Trophoblast cell (in vitro differentiated cells and primary cell): Measurements from ENCODE around the gene SH3TC2.

Experiments
- DNase-seq, 2 donors: peaks; one replicate each; pipeline ENCODE4 v3.0.0-alpha.2; 2016
- H2AFZ ChIP-seq: 2 replicates; pipeline ENCODE4 v1.6.1; 2013; ENCODE audit warnings: low read length, moderate library complexity, mild to moderate bottlenecking; ENCODE audit not compliant: insufficient read depth, poor library complexity
- H2AK5ac ChIP-seq: 2 replicates; pipeline ENCODE4 v1.6.1; 2013; ENCODE audit warnings: mild to moderate bottlenecking, low read length
- H2BK120ac ChIP-seq: 2 replicates; pipeline ENCODE4 v1.6.1; 2013; ENCODE audit warnings: low read length, mild to moderate bottlenecking, moderate library complexity; ENCODE audit not compliant: insufficient read depth, poor library complexity
- H2BK12ac ChIP-seq: 2 replicates; pipeline ENCODE4 v1.6.1; 2013; ENCODE audit warnings: mild to moderate bottlenecking, low read length, moderate library complexity
- H2BK5ac ChIP-seq: 2 replicates; pipeline ENCODE4 v1.6.1; 2013; ENCODE audit warnings: low read length, low read depth, moderate library complexity, mild to moderate bottlenecking; ENCODE audit not compliant: poor library complexity
- H3K14ac ChIP-seq: 2 replicates; pipeline ENCODE4 v1.6.1; 2013; ENCODE audit warnings: mild to moderate bottlenecking, low read length
- H3K18ac ChIP-seq: 2 replicates; pipeline ENCODE4 v1.6.1; 2013; ENCODE audit warnings: mild to moderate bottlenecking, low read length
- H3K23ac ChIP-seq: 2 replicates; pipeline ENCODE4 v1.6.1; 2013; ENCODE audit warnings: low read length
- H3K27ac ChIP-seq: 2 replicates; pipeline ENCODE4 v1.5.1; 2013; ENCODE audit warnings: low read depth, mild to moderate bottlenecking, inconsistent platforms, low read length, moderate library complexity
- H3K27me3 ChIP-seq: 2 replicates; pipeline ENCODE4 v1.6.1; 2013; ENCODE audit warnings: inconsistent platforms, mild to moderate bottlenecking, low read length, moderate library complexity; ENCODE audit not compliant: insufficient read depth
- H3K36me3 ChIP-seq, 2 experiments: 1 replicate in 1 of 2; 2 replicates in 1 of 2; pipeline ENCODE4 v1.6.1; 2013; ENCODE audit warnings: low read length in 2 of 2, mild to moderate bottlenecking in 2 of 2, moderate library complexity in 1 of 2; ENCODE audit not compliant: insufficient read depth in 2 of 2, control insufficient read depth in 1 of 2
- H3K4ac ChIP-seq: 2 replicates; pipeline ENCODE4 v1.6.1; 2013; ENCODE audit warnings: low read depth, mild to moderate bottlenecking, low read length, moderate library complexity
- H3K4me1 ChIP-seq, 2 experiments: 1 replicate in 1 of 2; 2 replicates in 1 of 2; pipeline ENCODE4 v1.6.1; 2013; ENCODE audit warnings: low read length in 2 of 2, mild to moderate bottlenecking in 2 of 2, moderate library complexity in 1 of 2; ENCODE audit not compliant: insufficient read depth in 2 of 2, control insufficient read depth in 1 of 2
- H3K4me2 ChIP-seq: 2 replicates; pipeline ENCODE4 v1.6.1; 2013; ENCODE audit warnings: inconsistent platforms, mild to moderate bottlenecking, low read length, moderate library complexity
- H3K4me3 ChIP-seq: 2 replicates; pipeline ENCODE4 v1.5.1; 2013; ENCODE audit warnings: mild to moderate bottlenecking, low read depth, low read length, inconsistent platforms
- H3K79me1 ChIP-seq: one replicate; pipeline ENCODE4 v1.6.1; 2013; ENCODE audit warnings: low read length
- H3K79me2 ChIP-seq: 2 replicates; pipeline ENCODE4 v1.6.1; 2013; ENCODE audit warnings: low read length, mild to moderate bottlenecking; ENCODE audit not compliant: control insufficient read depth, insufficient read depth, poor library complexity
- H3K9ac ChIP-seq: 2 replicates; pipeline ENCODE4 v1.6.1; 2013; ENCODE audit warnings: mild to moderate bottlenecking, low read length
- H3K9me3 ChIP-seq: 2 replicates; pipeline ENCODE4 v1.6.1; 2013; ENCODE audit warnings: low read depth, mild to moderate bottlenecking, control low read depth, inconsistent platforms, low read length; ENCODE audit not compliant: insufficient read depth
- H4K12ac ChIP-seq: 2 replicates; pipeline ENCODE4 v1.6.1; 2013; ENCODE audit warnings: low read depth, mild to moderate bottlenecking, low read length, moderate library complexity
- H4K8ac ChIP-seq: 2 replicates; pipeline ENCODE4 v1.6.1; 2013; ENCODE audit warnings: low read depth, mild to moderate bottlenecking, low read length, moderate library complexity
- H4K91ac ChIP-seq: one replicate; pipeline ENCODE4 v1.6.1; 2013; ENCODE audit warnings: low read depth, mild to moderate bottlenecking, low read length, moderate library complexity
- WGBS: extraction: QIAGEN DNeasy Blood & Tissue Kit; methylation state at CpG from one replicate; pipeline ENCODE4 v1.1.7; 2013; ENCODE audit warnings: missing lambda C conversion rate; ENCODE audit not compliant: insufficient read length, insufficient coverage; ENCODE audit errors: extremely low coverage; 5-methylcytosine and 5-hydroxymethylcytosine counted together

SH3TC2 gene

GRCh38 chr5:149017636-149018035 lies 45.2 kb downstream of the SH3TC2 start:
- Histone ChIP-seq H4K12ac (no peak overlapping the region), H2BK5ac (no peak overlapping the region), H4K8ac (no peak overlapping the region), H2BK12ac (no peak overlapping the region), H3K36me3 (no peaks in the 10 kb centered on the region), H3K79me2 (no peaks in the 10 kb centered on the region), H4K91ac (no peak overlapping the region), H2AFZ (no peak overlapping the region), H3K9me3 (peaks cover under 1% of the 10 kb centered on the region), H3K14ac (no peak overlapping the region), H3K4me1 (no peaks in the 10 kb centered on the region), H2BK120ac (no peak overlapping the region), H3K23ac (no peak overlapping the region), H3K9ac (no peak overlapping the region), H3K4me3 (no peak overlapping the region), H3K4ac (no peak overlapping the region), H3K27ac (no peak overlapping the region), H3K4me2 (no peak overlapping the region), H3K79me1 (no peaks in the 10 kb centered on the region), H3K27me3 (no peaks in the 10 kb centered on the region), H2AK5ac (no peak overlapping the region), H3K18ac (no peak overlapping the region)
- no CpG with 5 or more reads among the region's 1 CpG for WGBS
- no peak for DNase-seq

DNA sequence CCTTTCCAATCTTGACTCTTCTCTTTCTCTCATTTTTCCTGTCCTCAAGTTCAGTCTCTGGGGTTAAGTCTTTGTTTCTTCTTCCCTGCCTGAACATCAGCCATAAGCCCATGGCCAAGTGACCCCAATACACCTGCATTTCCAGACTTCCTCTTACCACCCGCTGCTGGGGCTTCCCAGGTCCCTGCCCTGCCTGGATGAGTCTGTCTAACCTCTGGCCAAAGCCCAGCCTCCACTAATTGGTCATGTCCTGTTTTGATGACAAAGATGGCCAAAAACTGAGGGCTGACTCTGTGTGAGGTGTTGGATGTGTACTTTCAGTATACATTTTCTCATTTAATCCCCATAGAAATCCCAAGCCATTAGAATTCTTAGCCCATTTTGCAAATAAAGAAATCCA lies 47.3 kb downstream of the SH3TC2 start:
- WGBS = no CpG with 5 or more reads among the region's 1 CpG
- Histone ChIP-seq H3K27me3 (no peaks in the 10 kb centered on the region), H2BK120ac (no peak overlapping the region), H3K14ac (no peak overlapping the region), H2AFZ (no peak overlapping the region), H3K79me2 (no peaks in the 10 kb centered on the region), H4K12ac (no peak overlapping the region), H3K9ac (no peak overlapping the region), H3K4me3 (no peak overlapping the region), H4K8ac (no peak overlapping the region), H4K91ac (no peak overlapping the region), H3K27ac (no peak overlapping the region), H3K18ac (no peak overlapping the region), H3K9me3 (peaks cover 2% of the 10 kb centered on the region), H2BK12ac (no peak overlapping the region), H3K23ac (no peak overlapping the region), H2BK5ac (no peak overlapping the region), H3K4me1 (peaks cover 2 to 4% of the 10 kb centered on the region in 2 experiments), H3K4me2 (no peak overlapping the region), H3K36me3 (no peaks in the 10 kb centered on the region), H3K79me1 (no peaks in the 10 kb centered on the region), H3K4ac (no peak overlapping the region), H2AK5ac (no peak overlapping the region)
- DNase-seq = no peak

DNA sequence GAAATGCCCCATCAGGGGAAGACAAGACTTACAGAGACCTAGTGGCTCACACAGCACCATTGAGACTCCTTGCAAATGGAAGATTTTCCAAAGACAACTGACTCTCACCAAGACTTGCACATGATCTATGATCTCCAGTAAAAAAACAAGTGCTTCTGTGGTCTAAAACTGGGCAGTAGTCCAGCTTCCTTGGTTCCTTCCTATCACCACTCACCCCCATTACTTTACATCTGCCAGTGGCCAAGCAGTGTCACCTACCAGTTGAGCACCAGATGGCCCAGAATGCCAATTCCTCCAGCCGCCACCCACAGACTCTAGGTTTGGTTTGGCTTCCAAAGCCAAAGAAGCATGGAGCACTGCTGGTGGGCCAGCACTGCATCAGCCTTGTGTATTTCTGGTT lies 47.7 kb downstream of the SH3TC2 start:
- H3K4ac ChIP-seq = no peak overlapping the region
- DNase-seq = no peak
- H3K14ac ChIP-seq = no peak overlapping the region
- no peaks in the 10 kb centered on the region for H3K79me1 ChIP-seq
- H2AK5ac ChIP-seq = no peak overlapping the region
- no peak overlapping the region for H4K8ac ChIP-seq
- peaks cover 2% of the 10 kb centered on the region for H3K9me3 ChIP-seq
- H2AFZ ChIP-seq = no peak overlapping the region
- no peak overlapping the region for H3K23ac ChIP-seq
- no peak overlapping the region for H2BK120ac ChIP-seq
- H2BK5ac ChIP-seq = no peak overlapping the region
- no peak overlapping the region for H2BK12ac ChIP-seq
- H3K18ac ChIP-seq = no peak overlapping the region
- H3K4me3 ChIP-seq = no peak overlapping the region
- H3K4me2 ChIP-seq = no peak overlapping the region
- H3K36me3 ChIP-seq = no peaks in the 10 kb centered on the region
- no peak overlapping the region for H4K91ac ChIP-seq
- H3K9ac ChIP-seq = no peak overlapping the region
- no peaks in the 10 kb centered on the region for H3K79me2 ChIP-seq
- WGBS = no CpG with 5 or more reads among the region's 1 CpG
- H3K27ac ChIP-seq = no peak overlapping the region
- H3K4me1 ChIP-seq = peaks cover 2 to 4% of the 10 kb centered on the region in 2 experiments
- H3K27me3 ChIP-seq = no peaks in the 10 kb centered on the region
- H4K12ac ChIP-seq = no peak overlapping the region

- WGBS = no CpG with 5 or more reads among the region's 2 CpGs
- no peak for DNase-seq
- no peak overlapping the region for H4K12ac ChIP-seq
Measured at GRCh38 chr5:149014571-149015031, 48.3 kb downstream of the SH3TC2 start.

More at GRCh38 chr5:149014571-149015031, 48.3 kb downstream of the SH3TC2 start:
- Histone ChIP-seq H2BK5ac (no peak overlapping the region), H3K4me3 (no peak overlapping the region), H3K23ac (no peak overlapping the region), H3K18ac (no peak overlapping the region), H3K36me3 (no peaks in the 10 kb centered on the region), H3K27ac (no peak overlapping the region), H3K9ac (no peak overlapping the region), H3K27me3 (no peaks in the 10 kb centered on the region), H2BK120ac (no peak overlapping the region), H2AK5ac (no peak overlapping the region), H4K8ac (no peak overlapping the region), H3K14ac (no peak overlapping the region), H3K4me1 (peaks cover 2 to 4% of the 10 kb centered on the region in 2 experiments), H3K4ac (no peak overlapping the region), H3K4me2 (no peak overlapping the region), H2AFZ (no peak overlapping the region), H4K91ac (no peak overlapping the region), H2BK12ac (no peak overlapping the region), H3K79me1 (no peaks in the 10 kb centered on the region), H3K79me2 (no peaks in the 10 kb centered on the region), H3K9me3 (peaks cover 2% of the 10 kb centered on the region)
